Neural cell (in vitro differentiated cells): ENCODE measurements around the gene B4GALT1.

ENCODE experiments used
- CTCF ChIP-seq: fragments of 450-650 bp; IDR thresholded peaks from 2 replicates; pipeline ENCODE4 v1.5.1; 2014; ENCODE audit warnings: antibody characterized with exemption, mild to moderate bottlenecking, moderate library complexity; ENCODE audit not compliant: poor library complexity, severe bottlenecking
- EP300 ChIP-seq: fragments of 450-650 bp; conservative IDR thresholded peaks from 2 replicates; pipeline ENCODE4 v1.6.1; 2014; ENCODE audit warnings: antibody characterized with exemption, mild to moderate bottlenecking, moderate library complexity; ENCODE audit not compliant: poor library complexity, severe bottlenecking
- EZH2 ChIP-seq: fragments of 200-600, 300-800 bp; shearing (Covaris generic), sonication (generic); IDR thresholded peaks from 2 replicates; pipeline ENCODE4 v1.6.1; 2014; ENCODE audit warnings: antibody characterized with exemption, low read length, borderline replicate concordance, mild to moderate bottlenecking; ENCODE audit not compliant: insufficient read depth, poor library complexity, severe bottlenecking
- POLR2AphosphoS5 ChIP-seq: IDR thresholded peaks from 2 replicates; pipeline ENCODE4 v1.6.1; 2012
- RAD21 ChIP-seq: fragments of 450-650 bp; conservative IDR thresholded peaks from 2 replicates; pipeline ENCODE4 v1.6.1; 2014; ENCODE audit warnings: antibody characterized with exemption, mild to moderate bottlenecking, moderate library complexity
- REST ChIP-seq: IDR thresholded peaks from 2 replicates; pipeline ENCODE4 v1.6.1; 2012; ENCODE audit warnings: borderline replicate concordance
- SMC3 ChIP-seq: fragments of 450-650 bp; conservative IDR thresholded peaks from 2 replicates; pipeline ENCODE4 v1.6.1; 2014; ENCODE audit warnings: antibody characterized with exemption, mild to moderate bottlenecking, moderate library complexity; ENCODE audit not compliant: poor library complexity

GRCh38 chr9:33184963-33185362, 17.8 kb upstream of the B4GALT1 start:
- TF ChIP-seq CTCF = no peak
- no peak for TF ChIP-seq RAD21
- no peak for TF ChIP-seq EZH2
- TF ChIP-seq EP300 = no peak
- TF ChIP-seq POLR2AphosphoS5 = no peak
- no peak for TF ChIP-seq REST
- no peak for TF ChIP-seq SMC3
